ENCODE measurements around the gene CD27. TPM values are rescaled to one million over a fixed set of nuclear protein-coding genes. Genes with fewer than 3 reads are reported as not detected.

Gene CD27
- total RNA-seq, 1 experiment from 2014 or later = 0.28 TPM

DNA sequence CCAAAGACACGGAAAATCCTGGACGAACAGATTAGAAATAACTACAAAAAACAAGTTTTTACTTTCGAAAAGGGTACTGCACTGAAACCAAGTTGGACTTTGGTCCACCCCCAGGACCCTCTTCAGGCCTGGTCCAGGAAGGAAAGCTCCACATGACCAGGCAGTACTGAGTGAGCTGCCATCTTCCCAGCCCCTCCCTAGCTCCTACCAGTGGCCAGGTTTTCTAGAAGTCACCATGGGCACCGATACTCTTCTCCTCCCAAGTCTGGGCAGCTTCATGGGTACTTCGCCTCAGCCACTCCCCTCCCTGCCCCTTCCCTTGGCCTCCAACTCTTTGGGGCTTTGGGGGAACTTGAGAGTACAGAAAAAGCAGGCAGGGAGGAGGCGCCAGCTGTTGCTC lies 19.1 kb downstream of the CD27 start:
- no peak for ATAC-seq
- no peaks in the 10 kb centered on the region for H3K9me3 Mint-ChIP-seq
- no peak overlapping the region for H3K4me3 Mint-ChIP-seq
- H3K4me1 Mint-ChIP-seq = peaks cover 9% of the 10 kb centered on the region; the same call in 1 of the 2 replicates
- POLR2A ChIA-PET = no interaction called here
- peaks cover 61% of the 10 kb centered on the region for H3K36me3 Mint-ChIP-seq
- no peaks in the 10 kb centered on the region for H3K27me3 Mint-ChIP-seq (ENCODE audit: low read depth)
- CTCF ChIA-PET = interaction anchor here (1.0 to 3.2 kb wide), 4 partner anchors 40 to 141 kb away, joined by 3 to 59 read pairs (median 4); no protein-coding TSS in a partner anchor
- DNase-seq (ENCODE audit: low spot score) = peak; percentile 6
- TF ChIP-seq, protein P1, sequence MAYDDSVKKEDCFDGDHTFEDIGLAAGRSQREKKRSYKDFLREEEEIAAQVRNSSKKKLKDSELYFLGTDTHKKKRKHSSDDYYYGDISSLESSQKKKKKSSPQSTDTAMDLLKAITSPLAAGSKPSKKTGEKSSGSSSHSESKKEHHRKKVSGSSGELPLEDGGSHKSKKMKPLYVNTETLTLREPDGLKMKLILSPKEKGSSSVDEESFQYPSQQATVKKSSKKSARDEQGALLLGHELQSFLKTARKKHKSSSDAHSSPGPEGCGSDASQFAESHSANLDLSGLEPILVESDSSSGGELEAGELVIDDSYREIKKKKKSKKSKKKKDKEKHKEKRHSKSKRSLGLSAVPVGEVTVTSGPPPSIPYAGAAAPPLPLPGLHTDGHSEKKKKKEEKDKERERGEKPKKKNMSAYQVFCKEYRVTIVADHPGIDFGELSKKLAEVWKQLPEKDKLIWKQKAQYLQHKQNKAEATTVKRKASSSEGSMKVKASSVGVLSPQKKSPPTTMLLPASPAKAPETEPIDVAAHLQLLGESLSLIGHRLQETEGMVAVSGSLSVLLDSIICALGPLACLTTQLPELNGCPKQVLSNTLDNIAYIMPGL (CRISPR knock-in tag; IDR thresholded peaks at IDR 0.05) = no peak
- TF ChIP-seq, protein P2, sequence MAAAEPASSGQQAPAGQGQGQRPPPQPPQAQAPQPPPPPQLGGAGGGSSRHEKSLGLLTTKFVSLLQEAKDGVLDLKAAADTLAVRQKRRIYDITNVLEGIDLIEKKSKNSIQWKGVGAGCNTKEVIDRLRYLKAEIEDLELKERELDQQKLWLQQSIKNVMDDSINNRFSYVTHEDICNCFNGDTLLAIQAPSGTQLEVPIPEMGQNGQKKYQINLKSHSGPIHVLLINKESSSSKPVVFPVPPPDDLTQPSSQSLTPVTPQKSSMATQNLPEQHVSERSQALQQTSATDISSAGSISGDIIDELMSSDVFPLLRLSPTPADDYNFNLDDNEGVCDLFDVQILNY (CRISPR knock-in tag; IDR thresholded peaks at IDR 0.05) = no peak
- TF ChIP-seq CREM (CRISPR knock-in tag; IDR thresholded peaks at IDR 0.05) (no peak), GTF2I (CRISPR knock-in tag; conservative IDR thresholded peaks at IDR 0.05) (no peak)
- TF ChIP-seq, protein P3, sequence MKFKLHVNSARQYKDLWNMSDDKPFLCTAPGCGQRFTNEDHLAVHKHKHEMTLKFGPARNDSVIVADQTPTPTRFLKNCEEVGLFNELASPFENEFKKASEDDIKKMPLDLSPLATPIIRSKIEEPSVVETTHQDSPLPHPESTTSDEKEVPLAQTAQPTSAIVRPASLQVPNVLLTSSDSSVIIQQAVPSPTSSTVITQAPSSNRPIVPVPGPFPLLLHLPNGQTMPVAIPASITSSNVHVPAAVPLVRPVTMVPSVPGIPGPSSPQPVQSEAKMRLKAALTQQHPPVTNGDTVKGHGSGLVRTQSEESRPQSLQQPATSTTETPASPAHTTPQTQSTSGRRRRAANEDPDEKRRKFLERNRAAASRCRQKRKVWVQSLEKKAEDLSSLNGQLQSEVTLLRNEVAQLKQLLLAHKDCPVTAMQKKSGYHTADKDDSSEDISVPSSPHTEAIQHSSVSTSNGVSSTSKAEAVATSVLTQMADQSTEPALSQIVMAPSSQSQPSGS (CRISPR knock-in tag; IDR thresholded peaks at IDR 0.05; ENCODE audit: borderline replicate concordance, low read depth) = no peak
- H3K27ac Mint-ChIP-seq = no peak overlapping the region

DNA sequence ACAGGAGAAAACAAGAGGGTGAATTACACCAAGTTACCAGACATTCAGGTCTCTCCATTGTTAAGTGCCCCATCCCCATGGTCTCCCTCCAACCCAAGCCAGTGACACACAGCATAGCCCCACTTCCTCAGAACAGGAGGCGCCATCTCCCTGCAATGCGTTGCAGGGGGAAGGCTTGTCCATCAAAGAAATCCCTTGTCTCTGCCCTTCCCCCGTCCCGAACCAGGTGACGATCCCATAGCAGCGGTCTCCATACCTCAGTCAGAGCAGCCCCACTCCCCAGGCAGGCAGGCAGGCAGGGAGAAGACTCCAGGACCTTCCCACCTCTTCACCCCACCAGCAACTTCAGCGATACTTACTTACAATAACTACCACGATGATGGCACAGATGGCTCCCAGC lies 19.8 kb downstream of the CD27 start:
- ATAC-seq (no peak), DNase-seq (ENCODE audit: low spot score) (no peak)
- H3K9me3 Mint-ChIP-seq = no peaks in the 10 kb centered on the region
- H3K36me3 Mint-ChIP-seq = peaks cover 61% of the 10 kb centered on the region
- ChIA-PET POLR2A (interaction anchor here (0.6 to 1.2 kb wide), 3 partner anchors 30 to 103 kb away, joined by 3 to 4 read pairs (median 3); no protein-coding TSS in a partner anchor), CTCF (interaction anchor here (0.9 to 3.2 kb wide), 15 partner anchors 13 to 380 kb away, joined by 3 to 77 read pairs (median 15); partner anchors contain the start of genes CD27, LTBR and TAPBPL)
- H3K4me1 Mint-ChIP-seq = peaks cover 15% of the 10 kb centered on the region
- H3K4me3 Mint-ChIP-seq = no peak overlapping the region
- peak overlapping the region; percentile 39 for H3K27ac Mint-ChIP-seq
- H3K27me3 Mint-ChIP-seq (ENCODE audit: low read depth) = peaks cover 4% of the 10 kb centered on the region
- TF ChIP-seq ZNF416 (CRISPR knock-in tag; IDR thresholded peaks at IDR 0.05) = no peak
- TF ChIP-seq, protein P4, sequence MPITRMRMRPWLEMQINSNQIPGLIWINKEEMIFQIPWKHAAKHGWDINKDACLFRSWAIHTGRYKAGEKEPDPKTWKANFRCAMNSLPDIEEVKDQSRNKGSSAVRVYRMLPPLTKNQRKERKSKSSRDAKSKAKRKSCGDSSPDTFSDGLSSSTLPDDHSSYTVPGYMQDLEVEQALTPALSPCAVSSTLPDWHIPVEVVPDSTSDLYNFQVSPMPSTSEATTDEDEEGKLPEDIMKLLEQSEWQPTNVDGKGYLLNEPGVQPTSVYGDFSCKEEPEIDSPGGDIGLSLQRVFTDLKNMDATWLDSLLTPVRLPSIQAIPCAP (CRISPR knock-in tag; IDR thresholded peaks at IDR 0.05) = no peak
- no peak for TF ChIP-seq SOX15 (CRISPR knock-in tag; IDR thresholded peaks at IDR 0.05)
- TF ChIP-seq, protein P1 (CRISPR knock-in tag; IDR thresholded peaks at IDR 0.05) = no peak
- TF ChIP-seq JAZF1 (CRISPR knock-in tag; IDR thresholded peaks at IDR 0.05) = no peak
- TF ChIP-seq ZNF232 (CRISPR knock-in tag; IDR thresholded peaks at IDR 0.05) = no peak
- TF ChIP-seq RELA (CRISPR knock-in tag; IDR thresholded peaks at IDR 0.05; ENCODE audit: borderline replicate concordance) = no peak
- TF ChIP-seq, protein P5, sequence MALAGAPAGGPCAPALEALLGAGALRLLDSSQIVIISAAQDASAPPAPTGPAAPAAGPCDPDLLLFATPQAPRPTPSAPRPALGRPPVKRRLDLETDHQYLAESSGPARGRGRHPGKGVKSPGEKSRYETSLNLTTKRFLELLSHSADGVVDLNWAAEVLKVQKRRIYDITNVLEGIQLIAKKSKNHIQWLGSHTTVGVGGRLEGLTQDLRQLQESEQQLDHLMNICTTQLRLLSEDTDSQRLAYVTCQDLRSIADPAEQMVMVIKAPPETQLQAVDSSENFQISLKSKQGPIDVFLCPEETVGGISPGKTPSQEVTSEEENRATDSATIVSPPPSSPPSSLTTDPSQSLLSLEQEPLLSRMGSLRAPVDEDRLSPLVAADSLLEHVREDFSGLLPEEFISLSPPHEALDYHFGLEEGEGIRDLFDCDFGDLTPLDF (CRISPR knock-in tag; IDR thresholded peaks at IDR 0.05) = no peak
- no peak for TF ChIP-seq SMAD3 (CRISPR knock-in tag; IDR thresholded peaks at IDR 0.05; ENCODE audit: borderline replicate concordance)
- TF ChIP-seq, protein P6, sequence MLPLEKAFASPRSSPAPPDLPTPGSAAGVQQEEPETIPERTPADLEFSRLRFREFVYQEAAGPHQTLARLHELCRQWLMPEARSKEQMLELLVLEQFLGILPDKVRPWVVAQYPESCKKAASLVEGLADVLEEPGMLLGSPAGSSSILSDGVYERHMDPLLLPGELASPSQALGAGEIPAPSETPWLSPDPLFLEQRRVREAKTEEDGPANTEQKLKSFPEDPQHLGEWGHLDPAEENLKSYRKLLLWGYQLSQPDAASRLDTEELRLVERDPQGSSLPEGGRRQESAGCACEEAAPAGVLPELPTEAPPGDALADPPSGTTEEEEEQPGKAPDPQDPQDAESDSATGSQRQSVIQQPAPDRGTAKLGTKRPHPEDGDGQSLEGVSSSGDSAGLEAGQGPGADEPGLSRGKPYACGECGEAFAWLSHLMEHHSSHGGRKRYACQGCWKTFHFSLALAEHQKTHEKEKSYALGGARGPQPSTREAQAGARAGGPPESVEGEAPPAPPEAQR (CRISPR knock-in tag; IDR thresholded peaks at IDR 0.05) = no peak
- TF ChIP-seq CBFB (CRISPR knock-in tag; IDR thresholded peaks at IDR 0.05; ENCODE audit: low read depth) = no peak
- TF ChIP-seq FOXJ3 (CRISPR knock-in tag; IDR thresholded peaks at IDR 0.05; ENCODE audit: borderline replicate concordance) = no peak
- no peak for TF ChIP-seq TP53 (CRISPR knock-in tag; IDR thresholded peaks at IDR 0.05)
- no peak for TF ChIP-seq GABPB1 (CRISPR knock-in tag; IDR thresholded peaks at IDR 0.05)
- TF ChIP-seq, protein P7, sequence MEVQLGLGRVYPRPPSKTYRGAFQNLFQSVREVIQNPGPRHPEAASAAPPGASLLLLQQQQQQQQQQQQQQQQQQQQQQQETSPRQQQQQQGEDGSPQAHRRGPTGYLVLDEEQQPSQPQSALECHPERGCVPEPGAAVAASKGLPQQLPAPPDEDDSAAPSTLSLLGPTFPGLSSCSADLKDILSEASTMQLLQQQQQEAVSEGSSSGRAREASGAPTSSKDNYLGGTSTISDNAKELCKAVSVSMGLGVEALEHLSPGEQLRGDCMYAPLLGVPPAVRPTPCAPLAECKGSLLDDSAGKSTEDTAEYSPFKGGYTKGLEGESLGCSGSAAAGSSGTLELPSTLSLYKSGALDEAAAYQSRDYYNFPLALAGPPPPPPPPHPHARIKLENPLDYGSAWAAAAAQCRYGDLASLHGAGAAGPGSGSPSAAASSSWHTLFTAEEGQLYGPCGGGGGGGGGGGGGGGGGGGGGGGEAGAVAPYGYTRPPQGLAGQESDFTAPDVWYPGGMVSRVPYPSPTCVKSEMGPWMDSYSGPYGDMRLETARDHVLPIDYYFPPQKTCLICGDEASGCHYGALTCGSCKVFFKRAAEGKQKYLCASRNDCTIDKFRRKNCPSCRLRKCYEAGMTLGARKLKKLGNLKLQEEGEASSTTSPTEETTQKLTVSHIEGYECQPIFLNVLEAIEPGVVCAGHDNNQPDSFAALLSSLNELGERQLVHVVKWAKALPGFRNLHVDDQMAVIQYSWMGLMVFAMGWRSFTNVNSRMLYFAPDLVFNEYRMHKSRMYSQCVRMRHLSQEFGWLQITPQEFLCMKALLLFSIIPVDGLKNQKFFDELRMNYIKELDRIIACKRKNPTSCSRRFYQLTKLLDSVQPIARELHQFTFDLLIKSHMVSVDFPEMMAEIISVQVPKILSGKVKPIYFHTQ (CRISPR knock-in tag; IDR thresholded peaks at IDR 0.05) = no peak
- no peak for TF ChIP-seq NFYB (CRISPR knock-in tag; conservative IDR thresholded peaks at IDR 0.05; ENCODE audit: low read depth)
